GM21367 (cell line): ENCODE measurements around the gene YAE1.
"Not testable (repeated sequence)": the region's sequence is repeated elsewhere in the genome, so short reads cannot be mapped to it uniquely, and the experiment has no call there.

Experiments
- ATAC-seq: cut with Tn5 transposase; IDR thresholded peaks from one replicate; pipeline ENCODE4 v1.9.1; 2021; ENCODE audit not compliant: unreplicated experiment

The YAE1 gene

DNA sequence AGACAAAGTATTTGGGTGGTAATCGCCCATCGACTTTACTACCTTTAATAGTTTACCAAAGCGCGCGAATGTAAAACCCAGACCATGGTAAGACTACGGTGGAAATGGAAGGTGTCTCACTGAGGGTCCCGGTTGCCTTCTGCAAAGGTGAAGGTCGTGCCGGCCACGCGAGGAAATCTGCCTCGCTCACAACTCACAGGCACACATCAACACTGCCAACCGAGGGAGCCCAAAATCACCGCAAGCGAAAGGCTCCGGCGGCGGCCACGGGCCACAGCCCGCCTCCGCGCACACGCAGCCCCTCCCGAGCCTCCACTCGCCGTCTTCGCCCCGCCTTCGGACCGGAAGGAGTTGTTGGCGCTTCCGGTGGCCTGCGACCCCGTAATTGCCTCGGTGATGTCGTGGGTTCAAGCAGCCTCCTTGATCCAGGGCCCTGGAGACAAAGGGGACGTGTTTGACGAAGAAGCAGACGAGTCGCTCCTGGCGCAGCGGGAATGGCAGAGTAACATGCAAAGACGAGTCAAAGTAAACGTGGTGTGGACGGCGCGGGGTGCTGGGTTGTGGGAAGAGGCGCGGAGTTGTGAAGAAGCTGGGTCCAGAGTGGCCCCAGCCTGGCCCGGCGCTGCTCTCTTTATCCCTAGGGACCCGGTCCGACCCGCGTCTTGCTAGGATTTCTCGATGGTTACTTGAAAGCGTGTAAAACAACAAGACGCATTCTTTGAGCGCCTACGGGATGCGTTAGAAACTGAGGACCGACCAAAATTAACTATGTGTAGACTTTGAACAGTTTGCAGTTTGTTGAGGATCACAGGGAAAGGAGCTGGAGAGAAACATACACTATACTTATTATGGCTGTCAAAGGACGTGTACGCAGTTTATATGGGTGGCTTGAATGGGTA lies at the start of gene YAE1:
TSS of gene YAE1 (plus strand) at position 382 of the 899 bp plus-strand sequence. CDS start at position 397, 15 bp downstream.
- ATAC-seq = peak; percentile 99

DNA sequence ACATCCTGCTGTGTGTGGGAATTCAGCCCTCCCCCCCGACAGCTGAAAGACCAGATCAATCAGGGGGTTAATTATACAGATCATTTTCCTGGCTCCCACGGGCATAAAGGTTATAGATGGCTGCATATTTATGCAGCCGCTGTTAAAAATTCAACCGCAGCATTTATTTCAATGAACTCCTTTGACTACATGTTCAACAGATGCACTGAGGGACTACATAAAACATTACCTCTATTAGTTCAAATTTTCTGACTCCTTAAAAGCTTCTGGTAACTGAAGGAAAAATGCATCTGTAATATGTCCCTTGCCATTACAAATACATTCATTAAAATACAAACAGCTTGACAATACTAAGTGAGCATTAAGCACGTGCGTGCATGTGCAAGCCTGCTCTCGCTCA lies 49.7 kb upstream of the YAE1 start:
- no peak for ATAC-seq

GRCh38 chr7:39517240-39517639 lies 49.0 kb upstream of the YAE1 start:
- ATAC-seq = no peak

GRCh38 chr7:39525926-39526325 lies 40.3 kb upstream of the YAE1 start:
- no peak for ATAC-seq

- ATAC-seq = no peak
Observed at GRCh38 chr7:39526666-39527065, 39.5 kb upstream of the YAE1 start.

DNA sequence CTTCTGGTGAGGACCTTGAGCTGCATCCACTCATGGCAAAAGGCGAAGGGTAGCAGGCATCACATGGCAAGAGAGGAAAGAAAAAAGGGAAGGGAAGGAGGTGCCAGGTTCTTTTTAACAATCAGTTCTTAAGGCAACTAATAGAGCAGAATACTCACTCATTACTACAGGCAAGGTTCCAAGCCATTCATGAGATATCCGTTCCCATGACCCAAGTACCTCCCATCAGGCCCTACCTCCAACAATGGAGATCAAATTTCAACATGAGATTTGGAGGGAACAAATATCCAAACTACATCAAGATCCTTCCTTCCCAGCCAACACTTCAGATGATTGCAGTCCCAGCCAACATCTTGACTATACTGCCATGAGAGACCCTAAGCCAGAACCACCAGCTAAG lies 38.9 kb upstream of the YAE1 start:
- no peak for ATAC-seq

DNA sequence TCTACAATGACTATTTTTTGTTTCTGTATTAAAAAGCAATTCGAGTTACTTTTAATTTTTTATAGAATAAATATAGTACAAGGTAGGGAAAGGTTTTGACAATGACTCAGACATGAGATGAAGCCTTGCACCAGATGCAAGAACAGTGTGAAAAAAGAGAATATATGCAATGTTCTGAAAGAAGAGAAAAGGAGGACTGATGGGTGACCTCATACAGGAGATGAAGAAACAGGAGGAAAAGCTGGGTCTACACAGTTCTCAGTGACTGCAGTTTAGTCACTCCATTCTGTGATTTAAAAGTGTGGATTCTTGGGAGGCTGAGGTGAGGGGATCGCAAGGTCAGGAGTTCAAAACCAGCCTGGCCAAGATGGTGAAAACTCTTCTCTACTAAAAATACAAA lies 38.3 kb upstream of the YAE1 start:
- ATAC-seq = no peak

GRCh38 chr7:39528849-39529248 lies 37.4 kb upstream of the YAE1 start:
- ATAC-seq = no peak

DNA sequence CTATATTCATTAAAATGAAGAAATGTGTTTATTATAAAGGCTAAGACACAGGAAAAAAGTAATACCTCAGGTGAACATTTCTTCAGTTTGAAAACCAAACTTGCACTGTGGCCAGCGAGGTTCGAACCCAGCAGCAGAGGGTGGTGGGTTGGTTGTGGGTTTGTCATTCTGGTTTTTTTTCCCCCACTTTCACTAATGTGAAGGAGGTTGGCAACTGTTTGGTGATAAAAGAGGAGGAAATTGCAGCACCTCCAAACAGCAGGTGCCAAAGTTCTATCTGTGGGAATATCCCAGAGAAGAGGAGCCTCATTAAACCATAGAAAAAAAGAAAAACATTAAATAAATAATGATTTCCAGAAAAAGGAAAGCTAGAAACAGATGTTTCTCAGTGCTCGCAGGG lies 36.6 kb upstream of the YAE1 start:
- ATAC-seq = no peak

DNA sequence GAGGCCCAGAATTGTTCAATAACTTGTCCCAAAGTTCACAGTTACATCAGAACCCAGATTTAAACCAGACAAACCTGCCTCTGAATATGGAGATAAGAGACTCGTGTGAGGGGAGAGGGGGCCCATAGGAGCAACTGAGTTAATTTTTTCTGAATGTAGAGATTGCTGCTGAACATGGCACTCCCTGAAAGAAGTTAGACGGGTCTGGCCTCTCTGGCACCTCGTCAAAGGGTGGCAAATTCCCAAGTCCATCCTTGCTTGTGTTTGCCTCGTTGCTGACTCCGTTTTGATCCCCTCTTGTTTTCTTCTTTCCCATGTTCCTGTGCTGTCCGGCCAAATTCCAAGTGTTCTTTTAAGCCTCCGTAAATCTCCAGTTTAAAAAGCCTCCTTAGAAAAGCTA lies 35.2 kb upstream of the YAE1 start:
- no peak for ATAC-seq

- no peak for ATAC-seq
Observed at GRCh38 chr7:39531818-39532217, 34.4 kb upstream of the YAE1 start.

DNA sequence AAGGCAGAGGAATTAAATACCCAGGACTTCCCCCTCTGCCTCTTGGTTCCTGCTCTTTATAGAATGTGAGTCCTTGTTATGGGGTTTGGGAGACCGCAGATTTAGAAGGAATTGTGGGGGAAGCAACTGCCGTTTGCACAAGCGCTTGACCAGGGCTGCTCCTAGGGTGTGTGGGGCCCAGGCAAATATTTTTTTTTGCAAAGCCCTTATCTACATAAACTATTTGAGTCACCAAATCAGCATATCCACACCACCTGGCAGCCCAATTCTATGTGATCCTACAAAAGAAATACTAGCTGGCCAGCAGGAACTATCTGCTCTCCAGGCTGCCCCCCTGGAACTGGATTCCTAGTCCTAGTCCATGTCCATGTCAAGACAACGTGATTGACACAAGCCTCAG lies 33.4 kb upstream of the YAE1 start:
- no peak for ATAC-seq

GRCh38 chr7:39534599-39534998 lies 31.6 kb upstream of the YAE1 start:
- no peak for ATAC-seq

- ATAC-seq = no peak
Observed at GRCh38 chr7:39535064-39535463, 31.1 kb upstream of the YAE1 start.

DNA sequence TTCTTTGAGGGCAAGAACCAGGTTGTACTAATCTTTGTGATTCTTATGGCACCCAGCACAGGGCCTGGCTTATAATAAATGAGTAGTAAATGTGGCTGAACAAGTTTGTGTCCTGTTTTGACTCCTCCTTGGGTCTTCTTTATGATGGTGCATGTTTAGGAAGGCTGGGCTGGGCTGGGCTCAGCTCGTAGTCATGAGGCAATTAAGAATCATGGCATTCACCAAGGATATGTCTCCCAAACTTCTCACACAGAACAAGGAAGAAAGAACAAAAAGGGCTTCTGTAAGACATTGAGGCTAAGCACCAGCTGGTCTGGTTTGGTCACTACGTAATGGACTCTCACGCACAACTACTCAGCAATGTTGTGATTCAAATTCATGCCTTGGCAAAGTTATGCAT lies 30.5 kb upstream of the YAE1 start:
- no peak for ATAC-seq

- no peak for ATAC-seq
Observed at GRCh38 chr7:39536951-39537350, 29.3 kb upstream of the YAE1 start.

DNA sequence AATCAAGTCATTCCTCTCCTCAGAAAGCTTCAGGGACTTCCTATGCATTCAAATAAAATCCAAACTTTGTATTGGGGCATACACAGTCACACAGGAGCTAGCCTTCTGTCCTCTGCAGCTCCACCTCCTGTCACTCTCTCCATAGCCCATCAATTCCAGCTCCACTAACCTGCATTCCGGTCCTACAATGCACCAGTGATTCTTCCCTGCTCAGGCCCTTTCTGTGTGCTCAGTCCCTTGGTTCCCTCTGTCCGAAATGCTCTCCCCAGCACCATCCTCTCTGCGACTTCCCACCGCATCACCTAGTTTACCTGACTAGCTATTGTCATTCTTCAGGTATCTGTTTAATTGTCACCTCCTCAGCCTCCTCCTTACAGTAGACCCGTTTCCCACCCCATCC lies 26.4 kb upstream of the YAE1 start:
- no peak for ATAC-seq

GRCh38 chr7:39540320-39540719 lies 25.9 kb upstream of the YAE1 start:
- no peak for ATAC-seq

GRCh38 chr7:39541511-39541910 lies 24.7 kb upstream of the YAE1 start:
- no peak for ATAC-seq

- not testable (repeated sequence) for ATAC-seq
Observed at GRCh38 chr7:39544774-39545173, 21.4 kb upstream of the YAE1 start.

- no peak for ATAC-seq
Observed at GRCh38 chr7:39547336-39547735, 18.9 kb upstream of the YAE1 start.

DNA sequence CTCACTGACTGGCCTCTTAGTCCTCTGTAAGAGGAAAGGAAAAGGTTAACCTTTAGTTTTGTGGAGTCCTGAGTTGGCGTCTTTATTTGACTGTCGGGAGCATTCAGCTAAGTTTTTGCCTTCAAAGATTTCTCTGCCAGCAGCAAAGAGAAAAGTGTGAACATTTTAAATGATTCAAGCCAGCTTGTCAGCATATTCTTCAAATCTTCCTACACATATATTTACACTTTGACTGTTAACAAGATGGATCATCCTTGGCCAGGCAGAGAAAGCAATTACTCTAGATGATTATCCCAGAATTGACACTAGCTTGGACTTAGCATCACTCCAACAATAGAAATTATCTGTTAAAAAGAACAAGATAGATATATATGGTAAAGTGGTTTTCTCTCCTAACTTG lies 15.8 kb upstream of the YAE1 start:
- ATAC-seq = no peak

DNA sequence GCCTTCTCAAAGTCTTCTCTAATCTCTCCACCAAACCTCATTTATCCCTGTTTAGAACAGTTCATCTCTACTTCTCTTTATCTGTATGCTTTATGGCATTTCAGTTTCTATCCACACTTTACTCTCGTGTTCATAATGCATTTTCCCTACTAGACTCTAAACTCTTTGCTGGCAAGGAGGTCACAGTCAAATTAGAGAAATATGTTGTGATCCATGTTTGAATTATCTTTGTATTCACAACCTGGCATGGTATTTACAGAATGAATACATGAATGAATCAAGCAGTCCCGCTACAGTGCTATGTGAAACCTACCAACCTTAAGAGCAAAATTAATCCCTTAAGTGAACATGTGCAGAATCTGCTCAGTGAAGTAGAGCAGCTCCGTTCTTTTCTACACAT lies 12.8 kb upstream of the YAE1 start:
- ATAC-seq = no peak
